ENCODE results near the gene SEC14L2.
"Not testable (repeated sequence)": the region's sequence is repeated elsewhere in the genome, so short reads cannot be mapped to it uniquely, and the experiment has no call there.

Gene SEC14L2

DNA sequence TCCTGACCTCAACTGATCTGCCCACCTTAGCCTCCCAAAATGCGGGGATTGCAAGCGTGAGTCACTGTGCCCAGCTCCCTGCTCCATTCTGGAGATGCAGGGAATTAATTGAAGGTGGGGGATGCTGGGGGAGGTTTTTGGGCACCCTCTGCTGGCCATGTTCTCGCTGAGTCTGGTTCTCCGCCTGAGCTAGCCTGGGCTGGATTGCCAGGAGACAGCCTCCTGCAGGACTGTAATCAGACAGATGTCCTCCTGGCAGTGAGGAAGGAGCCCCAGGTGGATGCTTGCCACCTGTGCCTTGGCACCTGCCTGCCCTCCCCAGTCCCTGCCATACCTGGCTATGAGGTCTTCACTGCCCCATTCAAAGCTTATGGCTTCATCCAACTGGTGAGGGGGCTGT is 34.1 kb downstream of the SEC14L2 start:
- no peak for DNase-seq

DNA sequence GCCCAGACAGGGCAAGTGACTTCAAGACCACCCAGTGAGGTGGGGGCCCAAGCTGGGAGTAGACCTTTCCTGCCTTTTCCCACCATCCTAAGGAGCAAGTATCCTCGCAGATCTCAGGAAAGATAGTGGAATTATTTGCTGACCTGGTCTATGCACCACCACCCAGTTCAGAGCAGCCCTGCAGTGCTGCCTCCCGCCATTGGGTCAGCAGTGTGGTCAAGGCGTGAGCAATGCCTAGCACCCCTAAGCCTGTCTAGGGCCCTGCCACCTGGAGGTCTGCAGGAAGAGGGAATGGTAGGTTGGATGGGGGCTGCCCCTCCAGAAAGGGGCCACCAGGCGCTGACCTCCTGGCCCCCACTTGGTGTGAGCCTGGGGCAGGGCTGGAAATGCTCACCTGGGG is 35.3 kb downstream of the SEC14L2 start:
- no peak for DNase-seq

DNA sequence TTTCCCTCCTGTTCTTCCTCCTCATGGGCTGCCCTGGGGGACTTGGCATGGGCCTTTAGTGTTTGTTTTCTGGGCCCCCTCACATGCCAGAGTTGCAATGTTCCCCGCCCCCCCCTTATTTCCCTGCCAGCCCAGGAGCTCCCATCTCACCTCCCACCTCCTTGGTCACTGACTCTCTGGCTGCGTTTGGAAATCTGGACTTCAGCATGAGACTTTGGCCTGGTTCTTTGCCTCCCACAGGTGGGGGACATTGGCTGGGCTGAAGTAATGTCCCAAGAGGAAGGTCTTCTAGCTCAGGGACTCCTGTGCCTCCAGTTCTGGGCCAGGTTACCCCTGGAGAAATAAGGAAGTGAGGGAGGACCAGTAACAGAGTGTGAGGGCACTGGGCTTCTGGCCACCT is 35.7 kb downstream of the SEC14L2 start:
- DNase-seq, result no peak

- DNase-seq, result no peak
Observed at GRCh38 chr22:30433227-30433626, 36.4 kb downstream of the SEC14L2 start.

GRCh38 chr22:30433773-30434172 is 37.0 kb downstream of the SEC14L2 start:
- DNase-seq, result no peak

GRCh38 chr22:30434843-30435242 is 38.0 kb downstream of the SEC14L2 start:
- no peak for DNase-seq

DNA sequence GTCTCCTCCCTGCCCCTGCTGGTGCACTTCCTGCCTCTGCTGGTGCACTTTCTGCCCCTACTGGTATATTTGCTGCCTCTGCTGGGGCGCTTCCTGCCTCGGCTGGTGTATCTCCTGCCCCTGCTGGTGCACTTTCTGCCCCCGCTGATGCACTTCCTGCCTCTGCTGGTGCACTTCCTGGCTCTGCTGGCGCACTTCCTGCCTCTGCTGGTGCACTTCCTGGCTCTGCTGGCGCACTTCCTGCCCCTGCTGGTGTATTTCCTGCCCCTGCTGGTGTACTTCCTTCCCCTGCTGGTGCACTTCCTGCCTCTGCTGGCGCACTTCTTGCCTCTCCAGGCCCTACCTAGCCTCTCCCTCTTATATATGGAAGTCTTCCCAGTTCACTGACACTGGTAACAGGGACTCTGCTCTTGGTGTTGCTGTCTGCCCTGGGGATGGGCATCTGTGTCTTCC is 38.9 kb downstream of the SEC14L2 start:
- no peak for DNase-seq

GRCh38 chr22:30436196-30436595 is 39.4 kb downstream of the SEC14L2 start:
- DNase-seq, result no peak

- DNase-seq, result no peak
Observed at GRCh38 chr22:30438559-30438958, 41.7 kb downstream of the SEC14L2 start.

GRCh38 chr22:30439226-30439625 is 42.4 kb downstream of the SEC14L2 start:
- DNase-seq, result no peak

DNA sequence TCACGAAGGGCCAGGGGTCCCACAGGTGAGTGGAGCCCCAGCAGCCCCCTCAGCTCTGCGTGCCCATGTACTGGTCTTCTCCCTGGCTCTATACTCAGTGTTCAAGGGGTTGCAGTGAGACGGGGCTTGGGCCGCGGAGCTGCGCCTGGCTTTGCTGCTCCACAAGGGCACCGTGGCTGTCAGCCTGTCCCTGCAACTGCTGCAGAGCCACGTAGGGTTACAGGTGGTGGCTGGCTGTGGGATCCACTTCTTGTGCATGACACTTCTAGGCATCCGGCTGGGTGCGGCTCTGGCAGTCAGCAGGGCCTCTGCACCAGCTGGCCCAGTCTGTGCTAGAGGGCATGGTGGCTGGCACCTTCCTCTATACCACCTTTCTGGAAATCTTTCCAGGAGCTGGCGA is 43.0 kb downstream of the SEC14L2 start:
- DNase-seq, result no peak

DNA sequence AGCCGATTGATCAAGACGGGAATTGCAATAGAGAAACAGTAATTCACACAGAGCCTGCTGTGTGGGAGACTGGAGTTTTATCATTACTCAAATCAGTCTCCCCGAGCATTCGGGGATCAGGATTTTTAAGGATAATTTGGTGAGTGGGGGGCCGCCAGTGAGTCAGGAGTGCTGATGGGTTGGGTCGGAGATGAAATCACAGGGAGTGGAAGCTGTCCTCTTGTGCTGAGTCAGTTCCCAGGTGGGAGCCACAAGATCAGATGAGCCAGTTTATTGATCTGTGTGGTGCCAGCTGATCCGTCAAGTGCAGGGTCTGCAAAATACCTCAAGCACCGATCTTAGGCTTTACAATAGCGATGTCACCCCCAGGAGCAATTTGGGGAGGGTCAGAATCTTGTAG is 44.3 kb downstream of the SEC14L2 start:
- no peak for DNase-seq

GRCh38 chr22:30444632-30445437 is 48.0 kb downstream of the SEC14L2 start:
- DNase-seq, result no peak

- DNase-seq, result no peak
Observed at GRCh38 chr22:30445438-30446145, 48.8 kb downstream of the SEC14L2 start.

GRCh38 chr22:30447656-30448055 is 50.8 kb downstream of the SEC14L2 start:
- no peak for DNase-seq

DNA sequence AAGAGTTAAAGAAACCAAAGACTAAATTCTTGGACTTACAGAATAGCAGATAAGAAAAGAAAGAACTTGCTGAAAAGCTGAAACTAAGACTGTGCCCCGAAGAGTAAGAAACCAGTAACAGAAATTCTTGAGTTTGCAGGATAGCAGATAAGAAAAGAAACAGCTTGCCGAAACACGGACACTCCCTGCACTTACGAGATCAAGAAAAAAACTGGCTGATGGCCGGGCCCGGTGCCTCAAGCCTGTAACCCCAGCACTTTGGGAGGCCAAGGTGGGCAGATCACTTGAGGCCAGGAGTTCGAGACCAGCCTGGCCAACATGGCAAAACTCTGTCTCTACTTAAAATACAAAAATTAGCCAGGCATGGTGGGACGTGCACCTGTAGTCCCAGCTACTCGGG is 54.7 kb downstream of the SEC14L2 start:
- DNase-seq, result not testable (repeated sequence)

- DNase-seq, result no peak
Observed at GRCh38 chr22:30452861-30453260, 56.0 kb downstream of the SEC14L2 start.

- no peak for DNase-seq
Observed at GRCh38 chr22:30453731-30454510, 57.1 kb downstream of the SEC14L2 start.

DNA sequence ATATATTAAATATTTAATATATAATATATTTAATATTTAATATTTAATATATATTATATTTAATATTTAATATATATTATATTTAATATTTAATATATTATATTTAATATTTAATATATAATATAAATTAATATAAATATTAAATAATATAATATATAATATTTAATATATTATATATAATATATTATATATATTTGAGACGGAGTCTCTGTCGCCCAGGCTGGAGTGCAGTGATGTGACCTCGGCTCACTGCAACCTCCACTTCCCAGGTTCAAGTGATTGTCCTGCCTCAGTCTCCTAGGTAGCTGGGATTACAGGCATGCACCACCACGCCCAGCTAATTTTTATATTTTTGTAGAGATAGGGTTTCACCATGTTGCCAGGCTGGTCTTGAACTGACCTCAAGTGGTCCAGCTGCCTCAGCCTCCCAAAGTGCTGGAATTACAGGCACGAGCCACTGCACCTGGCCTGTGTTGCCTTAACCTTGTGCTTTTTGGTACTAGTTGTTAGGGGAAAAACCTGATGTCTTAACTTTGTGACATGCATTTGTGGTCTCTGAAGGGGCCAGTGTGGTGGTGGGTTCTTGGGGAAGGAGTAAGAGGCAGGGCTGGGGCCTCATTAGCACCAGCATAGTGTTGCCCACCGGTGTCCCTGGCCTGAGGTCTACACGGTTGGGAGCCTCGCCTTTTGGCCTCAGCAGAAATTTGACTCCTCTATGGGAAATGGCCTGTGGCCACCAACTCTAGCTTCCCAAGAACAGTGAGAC is 58.4 kb downstream of the SEC14L2 start:
- DNase-seq, result no peak

GRCh38 chr22:30457981-30458380 is 61.2 kb downstream of the SEC14L2 start:
- no peak for DNase-seq

- no peak for DNase-seq
Observed at GRCh38 chr22:30459181-30460052, 62.6 kb downstream of the SEC14L2 start.

DNA sequence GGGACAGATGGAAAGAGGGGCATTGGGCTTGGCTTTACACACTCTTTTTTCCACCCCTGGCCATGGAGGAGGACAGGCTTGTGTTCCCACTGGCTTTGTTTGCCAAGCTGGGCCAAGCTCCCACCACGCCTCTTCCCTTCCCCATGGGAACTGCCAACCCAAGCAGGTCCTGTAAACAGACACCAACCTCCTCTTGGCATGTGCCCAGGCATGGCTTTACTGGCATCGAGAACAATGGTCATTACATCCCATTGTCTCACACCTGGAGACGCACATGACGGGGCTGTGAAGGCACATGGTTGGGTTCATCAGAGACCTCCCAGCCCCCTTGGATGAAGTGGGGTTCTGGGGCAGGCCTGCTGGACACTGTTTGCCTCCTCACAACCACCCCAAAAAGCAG is 63.3 kb downstream of the SEC14L2 start:
- no peak for DNase-seq
